Central memory CD4-positive, alpha-beta T cell (primary cell): ENCODE data around the gene SUGCT.

Source experiments
- DNase-seq: peaks from one replicate; pipeline ENCODE4 v3.0.0; 2022

SUGCT gene

DNA sequence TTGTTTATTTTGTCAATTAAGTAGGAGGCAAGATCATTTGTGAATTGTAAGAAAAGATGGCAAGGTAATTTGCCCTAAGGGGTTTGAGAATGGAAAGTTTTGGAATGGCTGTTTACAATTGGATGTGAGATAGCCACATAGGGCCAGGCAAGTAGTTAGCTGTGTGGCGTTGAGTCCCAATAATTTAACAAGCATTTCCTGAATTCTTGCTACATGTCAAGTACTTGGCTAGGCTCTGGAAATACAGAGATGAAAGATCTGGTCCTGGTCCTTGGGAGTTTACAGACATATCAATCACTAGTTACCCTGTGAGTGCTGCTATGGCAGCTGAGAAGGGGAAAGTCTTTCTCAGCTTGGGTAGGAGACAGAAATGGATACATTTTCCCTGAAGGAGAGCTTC lies 401.6 kb downstream of the SUGCT start:
- DNase-seq = no peak

GRCh38 chr7:40538281-40538680 lies 403.5 kb downstream of the SUGCT start:
- DNase-seq = no peak

DNA sequence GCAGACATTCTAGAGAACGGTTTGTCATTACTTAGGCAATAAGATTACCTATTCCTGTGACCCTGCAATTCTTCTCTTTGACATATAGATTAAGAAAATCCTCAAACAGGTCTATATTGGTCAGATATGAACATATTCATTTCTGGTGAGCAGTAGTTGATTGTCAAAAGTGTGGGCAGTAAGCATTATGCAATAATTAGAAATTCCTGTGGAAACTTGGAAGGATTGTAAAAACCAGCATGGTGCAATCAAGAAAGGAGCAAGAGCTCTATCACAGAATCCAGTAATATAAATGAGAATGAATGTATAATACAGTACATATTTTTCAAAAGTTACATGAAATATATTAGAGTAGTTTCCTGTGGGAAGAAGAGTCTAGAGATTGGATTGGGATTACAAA lies 406.5 kb downstream of the SUGCT start:
- no peak for DNase-seq

- DNase-seq = no peak
Measured at GRCh38 chr7:40542982-40543741, 408.4 kb downstream of the SUGCT start.

- DNase-seq = no peak
Measured at GRCh38 chr7:40544221-40544723, 409.5 kb downstream of the SUGCT start.

- no peak for DNase-seq
Measured at GRCh38 chr7:40544871-40545303, 410.1 kb downstream of the SUGCT start.

- DNase-seq = no peak
Measured at GRCh38 chr7:40545739-40546138, 410.9 kb downstream of the SUGCT start.

GRCh38 chr7:40546616-40547501 lies 412.1 kb downstream of the SUGCT start:
- no peak for DNase-seq

DNA sequence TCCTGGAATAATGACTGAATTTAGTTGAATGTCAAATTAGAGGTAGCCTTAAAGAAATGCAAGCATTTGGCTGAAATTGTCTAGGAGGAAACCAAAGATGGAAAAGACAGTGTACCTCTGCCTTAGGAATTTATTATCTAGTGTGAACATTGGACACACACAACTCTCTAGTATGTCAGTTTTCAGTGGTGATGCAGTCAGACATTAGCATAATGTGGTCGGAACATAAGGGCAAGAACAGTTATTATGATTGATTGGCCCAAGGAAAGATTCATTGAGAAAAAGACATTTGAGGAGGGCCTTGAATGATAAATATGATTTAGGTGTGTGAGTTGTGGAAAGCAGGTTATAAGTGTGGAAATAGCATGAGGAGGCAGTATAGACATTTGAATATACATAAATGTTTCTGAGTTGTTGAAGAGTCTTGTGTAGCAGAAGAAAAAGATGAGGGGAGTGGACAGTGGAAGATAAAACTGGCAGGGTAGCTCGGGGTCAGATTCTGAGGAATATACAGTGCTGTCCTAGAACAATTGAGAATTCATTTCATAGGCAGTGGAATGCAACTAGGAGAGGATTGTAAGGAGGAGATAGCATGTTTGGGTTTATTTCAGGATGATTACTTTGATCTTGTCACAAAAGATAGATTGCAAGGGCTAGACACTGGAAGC lies 414.7 kb downstream of the SUGCT start:
- no peak for DNase-seq

DNA sequence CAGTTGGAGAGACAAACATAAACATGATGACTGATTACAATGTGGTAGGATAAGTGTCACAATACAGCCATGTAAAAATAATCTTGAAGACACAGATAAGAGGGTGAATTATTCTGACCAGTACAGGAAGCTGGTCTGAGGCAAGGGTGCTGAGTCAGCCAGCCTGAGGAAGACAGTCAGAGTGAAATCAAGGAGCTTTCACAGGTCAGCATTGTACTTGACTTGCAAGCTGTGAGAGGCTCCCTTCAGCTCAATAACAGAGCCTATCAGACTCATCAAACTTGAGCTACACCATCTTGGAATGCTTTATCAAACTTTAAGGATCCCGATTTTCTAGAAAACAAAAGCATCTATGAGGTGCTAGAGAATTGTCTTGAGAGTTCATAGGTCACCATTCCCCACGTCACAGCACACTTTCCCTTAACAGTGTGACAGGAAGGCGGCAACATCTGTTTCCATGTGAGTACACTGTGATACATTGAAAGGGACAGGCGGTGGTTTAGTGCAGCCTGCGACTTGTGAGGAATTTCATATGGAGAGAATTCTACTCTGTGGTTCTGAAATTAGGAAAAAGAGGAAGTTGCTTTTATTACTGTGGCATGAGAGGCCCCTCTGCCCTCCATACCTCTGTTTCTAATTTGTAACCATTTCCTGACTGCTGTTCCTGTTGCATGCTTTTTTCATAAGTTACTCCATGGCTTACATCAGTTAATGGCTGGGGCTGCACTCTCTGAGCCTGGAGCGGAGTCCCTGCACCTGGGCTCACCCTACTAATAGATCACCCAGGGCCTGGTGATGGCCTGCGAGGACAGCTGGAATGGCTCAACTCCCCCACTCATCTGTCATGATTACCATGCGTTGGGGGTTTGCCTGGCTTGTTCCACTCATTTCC lies 417.1 kb downstream of the SUGCT start:
- no peak for DNase-seq

DNA sequence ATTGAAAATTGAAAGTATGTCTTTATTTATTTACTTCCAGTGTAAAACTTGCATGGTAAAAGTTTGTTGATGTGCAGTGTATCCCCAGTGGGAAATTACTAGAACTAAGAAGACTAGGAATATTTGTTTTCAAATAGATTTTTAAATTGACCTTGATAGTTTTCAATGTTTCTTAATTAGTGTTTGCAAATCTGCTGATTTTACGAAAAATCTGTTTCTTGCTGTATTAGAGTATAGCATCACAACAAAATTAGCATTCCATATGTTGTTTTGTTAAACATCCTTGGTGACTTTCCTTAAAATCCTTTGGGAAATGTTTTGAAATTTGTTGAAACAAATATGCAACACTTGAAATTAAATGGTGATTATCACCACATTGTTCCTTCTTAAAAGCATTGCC lies 425.9 kb downstream of the SUGCT start:
- no peak for DNase-seq

- no peak for DNase-seq
Measured at GRCh38 chr7:40566879-40567278, 432.1 kb downstream of the SUGCT start.

DNA sequence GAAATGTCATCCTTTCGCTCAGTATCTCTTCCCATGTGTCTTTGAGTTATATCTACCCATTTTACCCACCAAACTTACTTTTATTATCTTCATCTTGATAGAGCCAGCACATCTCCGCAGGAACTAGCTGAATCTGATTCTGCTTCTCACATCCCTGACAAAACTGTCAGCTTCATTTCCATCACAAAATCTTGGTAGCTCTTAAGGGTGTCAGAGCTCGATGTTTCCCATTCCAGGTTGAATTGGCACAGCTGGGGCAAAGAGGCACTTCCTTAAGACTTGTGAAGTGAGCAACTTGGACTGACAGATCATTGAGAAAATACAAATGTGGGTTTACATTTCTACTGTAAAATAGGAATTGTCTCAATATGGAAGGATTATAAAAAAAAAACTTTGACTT lies 434.5 kb downstream of the SUGCT start:
- no peak for DNase-seq

DNA sequence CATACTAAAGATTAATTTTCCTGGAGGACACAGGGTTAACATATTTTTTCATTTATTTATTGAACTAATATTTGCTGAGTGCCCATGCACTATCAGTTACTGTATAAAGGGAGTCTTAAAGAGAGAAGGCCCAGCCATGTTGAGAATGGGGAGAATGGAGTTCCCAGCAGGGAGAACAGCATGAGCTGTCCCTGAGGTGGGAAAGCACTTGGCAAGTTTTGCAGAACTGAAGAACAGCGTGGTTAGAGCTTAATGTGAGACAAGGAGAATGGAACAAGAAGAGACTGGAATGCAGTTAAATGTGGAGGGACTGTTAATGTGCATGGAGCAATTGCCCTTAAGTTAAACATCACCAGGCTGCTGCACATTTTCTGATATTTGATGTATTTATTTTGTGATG lies 435.4 kb downstream of the SUGCT start:
- no peak for DNase-seq

GRCh38 chr7:40571796-40572195 lies 437.0 kb downstream of the SUGCT start:
- no peak for DNase-seq

DNA sequence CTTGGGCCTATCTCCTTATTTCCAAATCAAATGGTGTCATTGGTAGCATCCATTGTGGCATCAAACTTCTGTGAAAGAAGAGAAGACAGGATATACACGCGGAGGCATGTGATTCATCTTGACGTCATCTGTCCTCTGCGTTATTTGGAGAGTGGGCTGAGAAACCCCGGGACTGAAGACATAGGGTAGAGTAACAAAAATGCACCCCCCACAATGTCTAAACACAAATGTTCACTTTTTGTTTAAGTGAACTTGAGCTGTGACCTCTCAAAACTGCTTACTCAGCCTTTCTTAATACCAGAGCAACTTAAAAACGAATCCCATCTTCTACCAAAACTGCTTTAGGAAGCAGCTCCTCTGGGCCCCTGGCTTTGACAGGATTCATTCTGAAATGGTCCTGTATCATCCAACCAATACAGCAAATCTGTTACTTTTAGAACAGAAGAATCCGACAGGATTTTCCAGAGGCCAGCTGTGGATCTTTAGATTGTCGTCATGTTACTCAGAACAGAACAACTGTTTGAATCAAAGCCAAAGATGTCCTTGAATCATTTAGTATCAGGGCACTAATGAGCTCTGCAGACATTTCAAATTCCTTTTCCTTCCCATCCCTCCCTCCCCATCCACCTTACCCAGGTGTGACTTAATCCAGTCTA lies 438.1 kb downstream of the SUGCT start:
- no peak for DNase-seq

DNA sequence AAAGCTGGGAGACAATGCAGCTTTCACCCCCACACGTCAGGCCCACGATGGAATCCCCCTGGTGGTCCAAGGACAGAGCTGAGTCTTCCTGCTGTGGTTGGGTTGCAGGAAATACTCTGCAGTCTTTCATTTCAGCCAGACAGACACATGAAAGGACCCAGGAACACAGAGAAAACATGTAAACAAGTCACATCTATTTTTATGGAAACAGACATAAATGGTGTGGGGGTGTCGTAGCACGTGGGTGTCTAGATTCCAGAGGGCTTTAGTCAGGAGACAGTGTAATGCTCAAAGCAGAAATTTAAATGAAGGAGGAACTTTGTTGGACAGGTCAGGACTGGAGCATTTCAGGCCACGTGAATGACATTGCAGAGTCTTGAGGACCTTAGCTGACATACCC lies 444.6 kb downstream of the SUGCT start:
- DNase-seq = no peak

- no peak for DNase-seq
Measured at GRCh38 chr7:40580776-40581175, 446.0 kb downstream of the SUGCT start.

GRCh38 chr7:40582539-40582938 lies 447.7 kb downstream of the SUGCT start:
- no peak for DNase-seq

DNA sequence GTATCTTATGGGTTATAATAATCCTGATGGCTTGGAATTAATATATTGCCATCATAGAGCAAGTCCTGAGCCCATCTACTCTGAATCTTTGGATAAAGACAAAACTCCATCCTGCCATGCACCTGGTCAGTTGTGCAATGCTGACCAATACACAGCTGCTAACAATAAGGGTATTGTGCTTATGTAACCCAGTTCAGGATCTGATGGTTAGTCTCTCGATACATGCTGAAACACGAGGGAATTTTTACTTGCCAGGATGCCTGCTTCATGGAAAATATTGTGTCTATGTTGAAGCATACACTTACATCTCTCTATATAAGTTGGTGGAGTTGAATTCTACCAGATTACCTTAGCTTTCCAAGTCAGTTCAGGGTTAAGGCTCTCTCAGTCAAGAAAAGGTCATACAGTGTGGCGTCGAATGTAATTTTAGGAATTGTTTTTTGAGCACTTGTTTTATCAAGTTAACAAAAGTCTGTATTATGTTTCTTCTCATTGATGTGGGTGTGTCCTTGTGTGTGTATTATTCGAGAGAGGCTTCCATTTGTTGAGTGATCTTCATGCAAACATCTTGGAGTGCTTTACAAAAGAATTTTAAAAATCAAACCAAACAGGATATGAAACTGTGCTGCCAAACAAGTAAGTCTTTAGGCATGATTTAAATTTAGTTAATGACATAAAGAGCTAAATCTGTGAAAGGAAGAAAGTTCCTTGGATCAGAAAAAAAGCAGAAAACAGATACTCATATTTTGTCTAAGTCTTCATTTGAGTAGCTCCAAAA lies 449.1 kb downstream of the SUGCT start:
- DNase-seq = no peak
